Coronary artery (tissue), 2 donors: ENCODE data around the gene SAP25.
A peak's percentile ranks its signal among the peaks of the same experiment; 100 is the strongest.
"Not testable (repeated sequence)": the region's sequence is repeated elsewhere in the genome, so short reads cannot be mapped to it uniquely, and the experiment has no call there.

Experiments
- DNase-seq: peaks from one replicate; pipeline ENCODE4 v3.0.0-alpha.2; 2017; ENCODE audit warnings: low spot score
- H3K27ac ChIP-seq, 2 donors: fragments of 200-600 bp; sonication (generic); one replicate each; pipeline ENCODE4 v1.5.1; 2016 to 2019
- H3K4me3 ChIP-seq: fragments of 200-600 bp; sonication (generic); 2 replicates; pipeline ENCODE4 v1.5.1; 2016; ENCODE audit warnings: mild to moderate bottlenecking, moderate library complexity
- CTCF ChIP-seq: fragments of 200-600 bp; sonication (generic); IDR thresholded peaks from one replicate; pipeline ENCODE4 v1.5.1; 2019; ENCODE audit warnings: antibody characterized with exemption

The SAP25 gene

GRCh38 chr7:100568896-100569844, 4.5 kb downstream of the SAP25 start:
- Histone ChIP-seq H3K4me3 (peak overlapping the region; percentile 65), H3K27ac (no peak overlapping the region)
- DNase-seq: no peak
- no peak for TF ChIP-seq CTCF

GRCh38 chr7:100568176-100568895, 5.4 kb downstream of the SAP25 start:
- Histone ChIP-seq H3K4me3 (no peak overlapping the region), H3K27ac (no peak overlapping the region)
- no peak for TF ChIP-seq CTCF
- DNase-seq: no peak

- Histone ChIP-seq H3K4me3 (no peak overlapping the region), H3K27ac (no peak overlapping the region)
- TF ChIP-seq CTCF: no peak
- DNase-seq: no peak
Observed at GRCh38 chr7:100567751-100568175, 5.9 kb downstream of the SAP25 start.

GRCh38 chr7:100567031-100567730, 6.5 kb downstream of the SAP25 start:
- TF ChIP-seq CTCF: no peak
- no peak overlapping the region for H3K4me3 ChIP-seq
- peak overlapping the region in 1 of 2 donors; percentile 16 for H3K27ac ChIP-seq
- no peak for DNase-seq

- H3K27ac ChIP-seq: no peak overlapping the region
- H3K4me3 ChIP-seq: no peak overlapping the region
- DNase-seq: peak; percentile 69
- no peak for TF ChIP-seq CTCF
Observed at GRCh38 chr7:100566018-100566531, 7.6 kb downstream of the SAP25 start.

- no peak for DNase-seq
- no peak for TF ChIP-seq CTCF
- Histone ChIP-seq H3K27ac (no peak overlapping the region), H3K4me3 (no peak overlapping the region)
Observed at GRCh38 chr7:100565133-100565571, 8.5 kb downstream of the SAP25 start.

- not testable (repeated sequence) for H3K27ac ChIP-seq, DNase-seq, H3K4me3 ChIP-seq
Observed at GRCh38 chr7:100564405-100564804, 9.3 kb downstream of the SAP25 start.
